ENCODE data around the gene RFPL1. TPM values are rescaled to one million over a fixed set of nuclear protein-coding genes. Genes with fewer than 3 reads are reported as not detected.

Gene RFPL1
- total RNA-seq, 1 donor from 2014 or later, result not detected

DNA sequence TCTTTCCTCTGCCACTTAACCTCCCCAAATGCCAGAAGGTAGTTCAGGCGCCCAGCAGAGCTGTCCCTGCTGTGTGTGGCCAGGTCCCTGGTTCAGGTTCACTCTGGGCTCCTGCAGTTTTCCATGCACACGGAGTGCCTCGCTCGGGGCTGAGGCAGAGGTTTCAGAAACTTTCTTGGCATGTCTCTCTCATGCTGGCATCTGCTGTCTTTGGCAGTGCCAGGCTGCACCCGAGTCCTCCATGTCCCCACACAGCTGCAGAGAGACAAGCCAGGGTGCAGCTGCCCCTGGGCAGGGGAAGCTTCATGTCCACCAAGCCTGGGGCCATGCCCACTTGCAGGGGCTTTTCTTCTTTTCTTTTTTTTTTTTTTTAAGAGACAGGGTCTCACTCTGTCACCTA, 34.6 kb downstream of the RFPL1 start:
- no peak overlapping the region for H3K4me3 Mint-ChIP-seq
- DNase-seq (ENCODE audit: low read depth, low spot score), result no peak
- no peaks in the 10 kb centered on the region for H3K9me3 Mint-ChIP-seq
- no peak overlapping the region for H3K27ac Mint-ChIP-seq (ENCODE audit: unreplicated experiment)
- peaks cover 9% of the 10 kb centered on the region for H3K4me1 Mint-ChIP-seq
- no peak for TF ChIP-seq CTCF (conservative IDR thresholded peaks at IDR 0.05)
- H3K27me3 Mint-ChIP-seq (ENCODE audit: low read depth), result peaks cover 95% of the 10 kb centered on the region
- H3K36me3 Mint-ChIP-seq (ENCODE audit: low read depth), result no peaks in the 10 kb centered on the region

GRCh38 chr22:29475550-29475949, 37.2 kb downstream of the RFPL1 start:
- DNase-seq (ENCODE audit: low read depth, low spot score), result no peak
- Mint-ChIP-seq H3K27ac (ENCODE audit: unreplicated experiment) (peak overlapping the region; percentile 12), H3K9me3 (no peaks in the 10 kb centered on the region), H3K27me3 (ENCODE audit: low read depth) (peaks cover 93% of the 10 kb centered on the region), H3K4me1 (peaks cover 11% of the 10 kb centered on the region), H3K36me3 (ENCODE audit: low read depth) (no peaks in the 10 kb centered on the region), H3K4me3 (no peak overlapping the region)
- no peak for TF ChIP-seq CTCF (conservative IDR thresholded peaks at IDR 0.05)

DNA sequence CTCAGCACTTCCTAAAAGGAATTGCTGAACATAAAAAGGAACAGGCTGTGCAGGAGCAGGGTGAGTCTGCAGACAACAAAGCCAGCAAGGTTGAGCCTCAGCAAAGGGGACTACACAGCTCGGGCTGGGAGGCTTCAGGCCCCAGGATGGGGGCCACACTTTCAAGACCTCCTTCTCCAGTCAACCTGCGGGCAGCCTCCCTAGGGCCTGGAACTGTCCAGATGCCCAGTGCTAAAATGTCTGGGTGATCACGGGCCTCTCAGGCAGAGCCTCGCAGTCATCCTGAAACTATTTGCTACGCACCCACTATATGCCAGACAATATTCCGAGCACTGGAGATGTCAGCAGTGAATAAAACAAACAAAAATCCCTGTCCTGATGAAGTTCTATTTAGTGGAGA, 37.7 kb downstream of the RFPL1 start:
- no peak for TF ChIP-seq CTCF (conservative IDR thresholded peaks at IDR 0.05)
- no peak for DNase-seq (ENCODE audit: low read depth, low spot score)
- H3K4me1 Mint-ChIP-seq, result peaks cover 12% of the 10 kb centered on the region
- H3K27me3 Mint-ChIP-seq (ENCODE audit: low read depth), result peaks cover 91% of the 10 kb centered on the region
- H3K4me3 Mint-ChIP-seq, result no peak overlapping the region
- no peaks in the 10 kb centered on the region for H3K9me3 Mint-ChIP-seq
- H3K36me3 Mint-ChIP-seq (ENCODE audit: low read depth), result no peaks in the 10 kb centered on the region
- H3K27ac Mint-ChIP-seq (ENCODE audit: unreplicated experiment), result no peak overlapping the region

DNA sequence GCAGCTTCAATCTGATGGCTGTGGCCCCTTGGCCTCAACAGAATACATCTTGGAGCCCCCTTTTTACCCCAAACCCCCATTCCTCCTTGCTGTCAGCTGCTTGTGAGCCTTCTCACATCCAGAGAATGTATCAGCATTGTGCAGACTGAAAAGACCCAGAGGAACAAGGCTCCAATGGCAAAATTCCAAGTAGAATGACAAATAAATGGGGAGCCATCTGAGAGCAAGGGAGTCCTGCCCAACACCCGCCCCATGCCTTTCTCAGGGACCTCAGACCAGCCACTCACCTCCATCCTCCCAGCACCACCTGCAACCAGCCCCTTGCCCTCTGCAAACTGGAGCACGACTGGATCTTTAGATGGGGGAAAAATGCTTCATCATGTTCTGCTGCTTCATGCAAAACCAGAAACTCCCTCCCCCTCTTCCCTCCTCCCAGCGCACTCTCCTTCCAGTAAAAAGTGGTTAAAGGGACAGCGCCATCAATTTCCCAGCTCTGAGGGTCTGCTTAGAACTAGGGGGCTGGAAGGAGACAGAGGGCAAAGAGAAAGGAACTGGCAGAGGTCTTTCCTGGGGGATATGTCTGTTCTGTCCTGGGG, 39.4 kb downstream of the RFPL1 start:
- no peaks in the 10 kb centered on the region for H3K9me3 Mint-ChIP-seq
- H3K27ac Mint-ChIP-seq (ENCODE audit: unreplicated experiment), result no peak overlapping the region
- no peak overlapping the region for H3K4me3 Mint-ChIP-seq
- no peaks in the 10 kb centered on the region for H3K36me3 Mint-ChIP-seq (ENCODE audit: low read depth)
- TF ChIP-seq CTCF (conservative IDR thresholded peaks at IDR 0.05), result no peak
- DNase-seq (ENCODE audit: low read depth, low spot score), result no peak
- peaks cover 24% of the 10 kb centered on the region for H3K4me1 Mint-ChIP-seq
- H3K27me3 Mint-ChIP-seq (ENCODE audit: low read depth), result peaks cover 91% of the 10 kb centered on the region

DNA sequence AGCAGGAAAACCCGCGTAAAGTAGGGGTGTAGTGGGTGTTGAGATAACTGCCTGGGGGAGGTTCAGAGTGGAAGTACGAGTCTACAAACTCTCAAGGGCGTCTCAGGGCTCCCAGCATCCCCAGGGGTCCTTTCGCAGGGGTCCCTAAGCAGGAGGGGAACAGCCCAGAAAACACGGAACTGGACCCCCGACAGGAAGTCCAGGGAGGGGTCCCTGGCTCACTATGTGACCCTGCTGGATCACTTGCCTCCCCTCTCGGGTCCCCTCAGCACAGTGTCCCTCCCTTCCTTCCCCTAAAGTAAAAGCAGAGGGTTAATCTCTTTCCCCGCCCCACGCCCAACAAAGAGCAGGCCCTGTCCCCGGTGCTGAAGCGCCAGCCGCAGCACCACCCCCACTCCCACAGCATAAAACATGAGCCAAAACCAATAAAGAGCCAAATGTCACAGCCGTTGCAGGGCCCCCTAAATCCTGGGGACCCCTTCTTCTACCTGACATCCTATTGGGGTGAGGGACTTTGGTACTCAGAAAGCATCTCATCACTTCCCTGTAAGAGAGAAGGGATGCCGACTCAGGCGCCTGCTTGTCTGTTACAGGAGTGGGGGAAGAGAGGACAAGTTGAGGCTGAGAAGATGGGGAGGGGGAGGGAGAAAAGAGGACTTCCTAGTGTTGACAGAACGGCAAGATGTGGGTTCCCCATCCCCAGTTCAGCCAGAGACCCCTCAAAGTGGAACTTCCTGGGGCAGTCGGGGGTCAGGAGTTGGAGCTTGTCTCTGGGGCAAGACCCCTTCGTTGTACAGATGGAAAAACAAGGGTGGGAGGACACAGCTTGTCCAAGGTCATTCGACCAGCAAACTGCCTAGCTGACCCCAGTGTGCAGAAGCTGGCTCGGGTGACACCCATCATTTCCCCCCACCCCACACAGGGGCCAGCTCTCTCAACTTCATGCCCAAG, 40.2 kb downstream of the RFPL1 start:
- no peaks in the 10 kb centered on the region for H3K36me3 Mint-ChIP-seq (ENCODE audit: low read depth)
- H3K4me1 Mint-ChIP-seq, result peaks cover 24% of the 10 kb centered on the region
- H3K27me3 Mint-ChIP-seq (ENCODE audit: low read depth), result peaks cover 86% of the 10 kb centered on the region
- no peak overlapping the region for H3K27ac Mint-ChIP-seq (ENCODE audit: unreplicated experiment)
- TF ChIP-seq CTCF (conservative IDR thresholded peaks at IDR 0.05), result no peak
- no peaks in the 10 kb centered on the region for H3K9me3 Mint-ChIP-seq
- H3K4me3 Mint-ChIP-seq, result peak overlapping the region; percentile 66
- DNase-seq (ENCODE audit: low read depth, low spot score), result peak; percentile 32
